NCI-H146 treated with DMSO at 0.1 percent for 48 hours (cell line): ENCODE measurements around the gene ANTXR1.
"Not testable (repeated sequence)": the region's sequence is repeated elsewhere in the genome, so short reads cannot be mapped to it uniquely, and the experiment has no call there.

Experiments
- DNase-seq: peaks from one replicate; lab custom pipeline; 2025; ENCODE audit not compliant: unreplicated experiment; lab: John Stamatoyannopoulos, UW

ANTXR1 gene

GRCh38 chr2:69162057-69162456 lies 149.1 kb downstream of the ANTXR1 start:
- DNase-seq = no peak

GRCh38 chr2:69163109-69163508 lies 150.1 kb downstream of the ANTXR1 start:
- no peak for DNase-seq

GRCh38 chr2:69163556-69163955 lies 150.6 kb downstream of the ANTXR1 start:
- DNase-seq = no peak

- no peak for DNase-seq
Measured at GRCh38 chr2:69164061-69164778, 151.2 kb downstream of the ANTXR1 start.

GRCh38 chr2:69165091-69165880 lies 152.3 kb downstream of the ANTXR1 start:
- no peak for DNase-seq

- DNase-seq = no peak
Measured at GRCh38 chr2:69166465-69166811, 153.5 kb downstream of the ANTXR1 start.

GRCh38 chr2:69166812-69167468 lies 154.0 kb downstream of the ANTXR1 start:
- DNase-seq = no peak

GRCh38 chr2:69167469-69167822 lies 154.5 kb downstream of the ANTXR1 start:
- no peak for DNase-seq

GRCh38 chr2:69168144-69168813 lies 155.3 kb downstream of the ANTXR1 start:
- no peak for DNase-seq

GRCh38 chr2:69168950-69169654 lies 156.1 kb downstream of the ANTXR1 start:
- DNase-seq = no peak

- no peak for DNase-seq
Measured at GRCh38 chr2:69169655-69170389, 156.8 kb downstream of the ANTXR1 start.

- no peak for DNase-seq
Measured at GRCh38 chr2:69170661-69171060, 157.7 kb downstream of the ANTXR1 start.

GRCh38 chr2:69171116-69171896 lies 158.3 kb downstream of the ANTXR1 start:
- DNase-seq = no peak

- DNase-seq = no peak
Measured at GRCh38 chr2:69171897-69172525, 159.0 kb downstream of the ANTXR1 start.

- DNase-seq = no peak
Measured at GRCh38 chr2:69173706-69174105, 160.7 kb downstream of the ANTXR1 start.

GRCh38 chr2:69174211-69174610 lies 161.2 kb downstream of the ANTXR1 start:
- not testable (repeated sequence) for DNase-seq

- no peak for DNase-seq
Measured at GRCh38 chr2:69175790-69176715, 163.1 kb downstream of the ANTXR1 start.
